GM21723 (cell line): ENCODE results near the gene PPP2R1A.

Experiments used
- ATAC-seq: cut with Tn5 transposase; IDR thresholded peaks from one replicate; pipeline ENCODE4 v1.9.1; 2021; ENCODE audit warnings: mild to moderate bottlenecking, moderate library complexity; ENCODE audit not compliant: unreplicated experiment

PPP2R1A gene

DNA sequence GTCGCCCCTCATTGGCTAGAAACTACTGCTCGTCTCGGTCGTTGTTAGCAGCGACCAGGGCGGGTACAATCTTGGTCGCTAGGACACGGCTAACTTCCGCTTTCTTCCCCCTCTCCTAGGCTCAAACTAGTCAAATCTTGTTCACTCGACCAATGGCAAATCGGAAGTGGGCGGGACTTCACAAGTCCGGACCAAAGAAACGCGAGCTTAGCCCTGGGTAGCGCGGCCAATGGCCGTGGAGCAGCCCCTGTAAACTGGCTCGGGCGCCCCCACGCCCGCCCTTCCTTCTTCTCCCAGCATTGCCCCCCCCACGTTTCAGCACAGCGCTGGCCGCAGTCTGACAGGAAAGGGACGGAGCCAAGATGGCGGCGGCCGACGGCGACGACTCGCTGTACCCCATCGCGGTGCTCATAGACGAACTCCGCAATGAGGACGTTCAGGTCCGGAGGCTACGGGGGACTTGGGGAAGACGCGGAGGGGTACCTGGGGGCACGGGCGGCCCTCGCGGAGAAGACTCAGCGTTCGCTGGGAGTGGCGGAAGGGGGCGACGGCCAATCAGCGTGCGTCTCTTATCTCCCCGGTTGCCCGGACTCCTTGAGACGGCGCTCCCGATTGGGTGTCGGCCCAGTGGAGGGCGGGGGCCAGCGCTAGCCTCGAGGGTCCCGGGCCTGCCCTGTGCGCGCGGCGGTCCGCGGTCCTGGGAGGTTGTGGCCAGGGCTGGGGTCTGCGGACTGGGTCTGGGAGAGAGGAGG lies at the start of gene PPP2R1A:
Gene PPP2R1A, plus strand, starts transcription at position 318 of the 752 bp plus-strand sequence. Its CDS starts 45 bp downstream, at position 363.
- ATAC-seq = peak; percentile 85

DNA sequence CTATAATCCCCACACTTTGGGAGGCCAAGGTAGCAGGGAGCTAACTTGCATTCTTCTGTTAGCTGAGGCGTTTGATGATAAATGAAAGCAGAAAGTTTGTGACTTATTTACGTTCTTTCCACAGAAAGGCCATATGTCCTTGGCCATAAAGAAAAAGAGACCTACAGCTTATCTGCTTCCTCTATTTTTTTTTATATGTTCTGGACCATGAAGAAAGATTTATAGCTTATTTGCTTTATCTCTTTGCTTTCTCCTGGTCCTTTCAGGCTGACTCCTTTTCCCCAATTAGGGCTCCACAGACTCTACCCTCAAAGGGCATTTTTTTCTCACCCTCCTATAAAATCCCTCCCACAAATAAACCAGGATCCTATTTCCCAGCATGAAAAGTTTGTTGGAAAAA lies 48.6 kb upstream of the PPP2R1A start:
- no peak for ATAC-seq

DNA sequence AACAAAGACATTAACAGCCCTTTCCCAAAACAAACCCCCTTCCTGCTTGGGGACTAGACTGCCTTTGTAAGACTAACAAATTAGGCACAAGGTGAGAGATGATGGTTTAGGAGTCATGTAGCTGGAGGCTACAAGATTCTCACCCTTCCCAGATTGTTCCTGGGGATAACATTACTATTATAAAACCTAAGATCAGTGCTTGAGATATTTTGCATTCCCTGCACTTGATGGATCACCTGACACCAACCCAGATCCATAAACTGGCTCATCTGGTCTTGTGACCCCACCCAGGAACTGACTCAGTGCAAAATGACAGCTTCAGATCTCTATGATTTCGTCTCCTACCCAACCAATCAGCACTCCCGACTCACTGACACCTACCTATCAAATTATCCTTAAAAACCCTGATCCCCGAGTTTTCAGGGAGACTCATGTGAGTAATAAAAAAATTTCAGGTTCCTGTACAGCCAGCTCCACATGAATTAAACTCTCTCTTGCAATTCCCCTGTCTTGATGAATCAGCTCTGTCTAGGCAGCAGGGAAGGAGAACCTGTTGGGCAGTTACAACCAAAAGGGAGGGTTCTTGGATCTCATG lies 47.8 kb upstream of the PPP2R1A start:
- no peak for ATAC-seq

DNA sequence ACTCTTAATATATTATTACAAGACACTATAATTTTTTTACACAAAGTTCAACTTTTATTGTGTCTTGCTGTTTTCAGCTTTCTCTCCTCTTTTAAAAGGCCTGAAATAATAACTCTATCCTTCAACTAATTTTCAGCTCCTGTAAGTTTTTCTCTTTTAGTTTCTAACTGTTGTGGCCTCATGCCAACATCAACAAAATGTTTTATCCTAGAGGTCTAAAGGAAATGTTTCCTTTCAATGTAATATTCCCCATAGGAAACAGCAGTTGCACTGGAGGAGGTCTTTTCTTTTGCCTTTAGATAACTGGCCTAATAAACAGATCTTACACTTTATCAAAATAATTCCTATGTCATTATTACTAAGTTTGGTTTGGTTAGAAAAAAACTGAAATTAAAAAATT lies 41.6 kb upstream of the PPP2R1A start:
- no peak for ATAC-seq

DNA sequence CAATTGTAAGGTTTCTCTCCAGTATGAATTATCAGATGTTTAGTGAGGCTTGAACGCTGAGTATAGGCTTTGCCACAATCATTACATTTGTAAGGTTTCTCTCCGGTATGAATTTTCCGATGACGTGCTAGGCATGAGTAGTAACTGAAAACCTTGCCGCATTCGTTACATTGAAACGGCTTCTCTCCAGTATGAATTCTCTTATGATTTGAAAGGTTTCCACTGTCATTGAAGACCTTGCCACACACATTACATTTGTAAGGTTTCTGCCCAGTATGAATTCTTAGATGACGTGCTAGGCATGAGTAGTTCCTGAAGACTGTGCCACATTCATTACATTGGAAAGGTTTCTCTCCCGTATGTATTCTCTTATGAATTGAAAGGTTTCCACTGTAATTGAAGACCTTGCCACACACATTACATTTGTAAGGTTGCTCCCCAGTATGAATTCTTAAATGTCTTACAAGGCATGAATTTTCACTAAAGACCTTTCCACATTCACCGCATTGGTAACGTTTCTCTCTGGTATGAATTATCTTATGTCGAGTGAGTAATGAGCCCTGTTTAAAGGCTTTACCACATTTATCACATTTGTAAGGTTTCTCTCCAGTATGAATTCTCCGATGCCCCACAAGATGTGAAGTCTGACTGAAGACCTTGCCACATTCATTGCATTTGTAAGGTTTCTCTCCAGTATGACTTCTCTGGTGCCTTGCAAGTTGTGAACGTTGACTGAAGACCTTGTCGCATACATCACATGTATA lies 34.1 kb upstream of the PPP2R1A start:
- ATAC-seq = no peak

DNA sequence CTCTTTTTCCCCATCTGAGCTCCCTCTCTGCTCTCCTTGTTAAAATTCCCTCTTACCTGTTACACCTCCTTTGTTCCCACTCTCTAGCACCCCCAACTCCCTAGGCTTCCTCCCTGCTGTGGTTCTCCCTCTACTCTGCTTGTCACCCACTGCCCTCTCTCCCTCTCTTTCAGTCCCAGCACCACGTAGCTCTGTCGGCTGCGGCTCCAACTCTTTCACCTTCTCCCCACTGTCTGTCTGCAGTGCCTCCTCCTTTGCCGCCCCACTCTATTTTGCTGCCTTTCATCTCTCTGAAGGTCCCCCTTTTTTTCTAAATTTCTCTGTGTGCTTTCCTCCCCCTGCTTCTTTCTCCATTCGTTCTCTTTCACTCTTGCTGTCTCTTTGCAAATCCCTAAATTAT lies 19.5 kb upstream of the PPP2R1A start:
- no peak for ATAC-seq

DNA sequence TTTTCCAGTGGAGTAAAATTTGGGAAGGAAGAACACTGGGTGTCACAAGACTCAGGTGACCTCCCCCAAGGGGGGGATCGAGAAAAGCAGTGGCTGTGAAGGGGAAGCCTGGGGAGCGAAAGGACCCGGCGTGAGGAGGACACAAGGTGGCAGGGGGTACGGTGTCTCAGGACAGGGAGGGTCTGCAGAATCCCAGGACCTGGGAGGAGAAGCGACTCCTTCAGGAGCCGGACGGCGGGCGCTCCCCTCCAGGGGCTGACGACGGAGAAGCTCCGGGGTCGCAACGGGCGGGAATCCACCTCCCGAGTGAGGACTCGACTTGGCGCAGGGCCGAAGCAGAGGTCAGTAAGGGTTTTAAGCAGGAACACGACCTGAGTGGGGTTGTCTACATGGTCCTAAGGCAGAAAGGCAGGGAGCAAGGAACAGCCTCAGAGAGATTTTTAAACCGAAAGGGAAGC lies 19.0 kb upstream of the PPP2R1A start:
- peak; percentile 26 for ATAC-seq

DNA sequence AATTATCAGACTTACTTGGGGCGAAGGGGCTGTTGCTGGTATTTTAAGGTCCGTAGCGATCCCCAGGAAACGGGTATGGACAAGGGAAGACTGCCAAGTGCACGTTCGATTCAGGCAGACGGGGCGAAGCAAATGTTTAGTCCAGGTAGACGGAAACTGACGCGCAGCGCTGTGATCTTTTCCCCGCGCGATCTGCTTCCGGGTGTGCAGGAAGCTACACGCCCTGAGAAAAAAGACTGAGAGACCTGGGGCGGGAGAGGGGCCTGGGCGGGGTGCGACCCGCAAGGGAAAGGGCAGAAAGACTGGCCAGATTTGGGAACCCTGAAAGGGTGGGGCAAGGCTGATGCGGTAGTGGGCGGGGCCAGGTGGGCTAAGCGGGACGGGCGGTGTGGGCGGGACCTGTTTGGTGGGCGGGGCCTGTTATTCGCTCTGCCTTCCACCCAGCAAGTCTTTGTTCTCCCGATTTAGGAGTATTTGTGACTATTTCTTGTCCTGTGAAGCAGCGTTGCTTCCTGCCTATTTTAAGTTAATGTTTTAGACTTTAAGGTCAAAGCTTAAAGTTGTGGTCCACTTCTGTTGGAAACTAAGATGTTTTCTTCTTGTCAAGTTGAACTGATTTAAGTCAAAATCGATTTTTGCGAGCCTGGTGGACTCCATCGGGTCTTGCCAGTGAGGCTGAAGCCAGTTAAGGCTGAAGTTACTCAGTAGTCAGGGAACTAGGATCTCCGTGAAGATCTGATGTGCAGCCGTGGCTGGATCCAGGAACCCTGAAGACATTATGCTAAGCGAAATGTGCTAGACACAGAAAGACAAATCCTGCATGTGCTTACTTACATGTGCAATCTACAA lies 18.3 kb upstream of the PPP2R1A start, which contains the start of gene ZNF836:
Gene ZNF836, minus strand, starts transcription at position 301 of the 849 bp plus-strand sequence. CDS start 3,549 bp downstream, outside the sequence.
- peak; percentile 77 for ATAC-seq

DNA sequence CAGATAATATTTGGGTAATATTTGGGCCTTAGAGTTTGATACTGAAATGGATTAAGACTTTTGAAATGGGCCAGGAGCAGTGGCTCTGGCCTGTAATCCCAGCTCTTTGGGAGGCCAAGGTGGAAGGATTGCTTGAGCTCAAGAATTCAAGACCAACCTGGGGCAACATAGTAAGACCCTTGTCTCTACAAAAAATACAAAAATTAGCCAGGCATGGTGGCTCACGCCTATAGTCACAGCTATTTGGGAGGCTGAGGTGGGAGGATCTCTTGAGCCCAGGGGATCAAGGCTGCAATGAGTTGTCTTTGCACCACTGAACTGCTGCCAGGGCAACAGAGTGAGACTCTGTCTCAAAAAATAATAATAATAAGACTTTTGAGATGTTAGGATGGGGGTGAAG lies 17.5 kb upstream of the PPP2R1A start:
- ATAC-seq = no peak

DNA sequence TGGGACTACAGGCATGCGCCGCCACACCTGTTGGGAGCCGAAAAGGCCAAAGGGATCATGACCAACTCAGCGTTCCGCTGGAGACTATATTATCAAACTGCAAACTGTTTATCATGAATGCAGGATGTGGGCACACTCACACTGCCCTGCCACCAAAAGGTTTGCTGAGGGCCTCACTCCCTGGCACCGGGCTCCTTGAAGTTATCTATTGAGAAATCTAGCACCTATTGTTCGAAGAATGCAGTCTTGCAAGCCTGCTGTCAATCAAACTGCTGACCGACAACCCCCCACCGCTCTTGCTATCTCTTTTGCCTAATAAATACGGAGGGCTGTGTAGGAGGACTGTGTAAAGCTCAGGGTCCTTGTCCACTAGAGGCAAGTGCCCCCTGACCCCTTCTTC lies 13.3 kb upstream of the PPP2R1A start:
- no peak for ATAC-seq

DNA sequence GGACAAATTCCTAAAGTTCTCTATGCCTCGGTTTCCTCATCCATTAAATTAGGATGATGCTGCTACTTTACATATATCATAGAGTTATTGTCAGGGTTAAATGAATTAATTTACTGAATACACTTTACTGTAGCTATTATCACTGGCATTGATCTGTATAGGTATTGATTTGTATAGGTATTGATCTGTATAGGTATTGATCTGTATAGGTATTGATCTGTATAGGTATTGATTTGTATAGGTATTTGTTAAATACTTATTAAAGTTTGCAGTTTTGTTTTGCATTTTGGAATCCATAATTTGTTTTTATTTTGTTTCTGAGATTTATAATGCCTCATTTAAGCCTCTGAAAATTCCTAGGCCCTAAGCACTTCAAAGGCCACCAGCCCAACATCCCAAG lies 2.4 kb upstream of the PPP2R1A start:
- ATAC-seq = no peak

DNA sequence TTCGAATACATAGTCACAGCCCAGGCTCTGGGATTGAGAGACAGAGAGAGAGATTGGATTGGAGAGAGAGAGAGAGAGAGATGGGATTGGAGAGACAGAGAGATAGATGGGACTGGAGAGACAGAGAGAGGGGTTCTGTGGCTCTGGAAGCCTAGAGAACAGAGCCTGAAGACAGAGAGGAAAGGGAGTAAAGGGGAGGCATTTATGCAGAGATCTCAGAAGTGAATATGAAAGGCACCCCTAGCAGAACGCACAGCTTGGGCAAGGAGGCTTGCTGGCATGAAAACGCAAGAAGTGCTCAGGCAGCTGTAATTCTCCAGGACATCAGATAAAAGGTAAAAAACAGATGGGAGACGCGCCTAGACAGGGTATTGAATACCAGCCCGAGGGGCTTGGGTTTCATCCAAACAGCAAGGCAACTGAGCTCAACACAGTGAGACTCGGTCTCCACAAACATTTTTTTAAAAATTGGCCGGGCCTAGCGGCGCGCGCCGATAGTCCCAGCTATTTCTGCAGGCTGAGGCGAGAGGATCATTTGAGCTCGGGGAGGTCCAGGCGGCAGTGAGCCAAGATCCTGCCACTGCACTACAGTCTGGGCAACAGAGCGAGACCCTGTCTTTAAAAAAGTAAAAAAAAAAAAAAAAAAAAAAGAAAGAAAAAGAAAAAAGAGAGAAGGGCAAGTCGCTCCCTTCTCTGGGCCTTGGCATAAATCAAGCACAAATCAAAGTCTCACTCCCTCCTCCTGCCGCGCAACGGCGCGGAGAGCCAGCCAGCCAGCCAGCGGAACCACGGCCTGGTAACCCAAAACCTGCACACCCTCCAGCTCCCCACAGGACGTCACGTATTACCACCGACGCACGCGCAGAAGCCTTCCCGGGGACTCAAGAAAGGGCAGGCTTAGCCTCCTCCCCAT lies 774 bp upstream of the PPP2R1A start:
- peak; percentile 11 for ATAC-seq

DNA sequence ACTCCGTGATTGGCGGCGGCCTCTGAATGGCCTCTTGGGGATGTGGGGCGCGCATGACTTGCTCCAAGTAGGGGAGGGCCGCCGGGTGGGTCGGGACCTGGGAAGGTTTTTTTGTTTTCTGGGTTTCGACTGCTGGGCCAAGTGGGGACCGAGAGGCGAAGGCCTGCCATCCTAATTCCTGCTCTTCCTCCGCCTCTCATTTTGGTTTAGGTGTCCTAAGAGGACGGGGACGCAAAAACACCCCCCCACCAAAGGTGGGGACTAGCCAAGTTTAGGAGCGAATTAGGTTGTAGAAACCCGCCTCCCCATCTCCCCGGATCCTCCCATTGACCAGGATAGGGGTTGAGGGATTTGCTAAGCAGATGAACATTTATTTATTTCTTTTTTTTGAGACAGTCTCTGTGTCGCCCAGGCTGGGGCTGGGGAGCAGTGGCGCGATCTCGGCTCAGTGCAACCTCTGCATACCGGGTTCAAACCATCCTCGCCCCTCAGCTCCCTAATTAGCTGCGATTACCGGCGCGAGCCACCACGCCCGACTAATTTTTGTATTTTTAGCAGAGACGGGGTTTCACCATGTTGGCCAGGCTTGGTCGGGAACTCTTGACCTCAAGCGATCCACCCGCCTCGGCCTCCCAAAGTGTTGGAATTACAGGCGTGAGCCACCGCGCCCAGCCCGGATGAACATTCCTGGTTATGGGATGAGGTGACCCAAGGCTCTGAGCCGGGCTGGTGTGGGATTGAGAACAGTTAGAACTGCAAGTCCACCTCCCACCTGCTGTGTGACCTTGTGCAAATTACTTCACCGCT lies 838 bp downstream of the PPP2R1A start:
- no peak for ATAC-seq

DNA sequence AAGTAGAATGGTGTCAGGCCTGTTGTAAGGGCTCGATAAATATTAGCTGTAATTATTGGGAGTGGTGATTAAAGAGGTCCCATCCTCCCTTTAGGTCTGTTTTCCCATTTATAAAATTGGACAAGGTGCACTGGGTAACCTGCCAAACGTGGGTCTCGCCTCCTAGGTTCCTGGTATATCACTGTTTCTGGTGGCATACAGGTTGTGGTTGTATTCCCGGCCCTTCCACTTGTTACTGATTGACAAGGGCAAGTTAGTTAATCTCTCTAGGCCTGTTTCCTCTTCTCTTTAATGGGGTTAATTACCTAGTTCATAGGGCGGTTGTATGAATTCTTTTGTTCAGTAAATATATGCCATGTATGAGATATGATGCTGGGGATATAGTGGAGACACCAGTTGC lies 1.5 kb downstream of the PPP2R1A start:
- no peak for ATAC-seq

DNA sequence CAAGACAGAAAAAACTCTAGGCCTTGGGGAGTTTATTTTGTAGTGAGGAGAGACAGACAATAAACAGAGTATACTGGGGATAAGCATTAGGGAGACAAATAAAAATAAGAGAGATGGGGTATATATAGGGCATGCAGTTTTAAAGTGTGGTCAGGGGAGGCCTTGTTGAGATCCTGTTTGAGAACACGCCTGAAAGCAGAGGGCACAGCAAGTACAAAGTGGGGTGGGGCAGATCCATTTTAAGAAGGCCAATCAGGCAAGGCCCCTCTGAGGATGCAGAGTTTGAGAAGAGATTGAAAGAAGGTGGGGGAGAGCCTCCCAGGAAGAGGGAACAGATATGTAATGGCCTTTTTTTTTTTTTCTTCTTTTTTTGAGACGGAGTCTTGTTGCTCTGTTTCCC lies 2.1 kb downstream of the PPP2R1A start:
- no peak for ATAC-seq

DNA sequence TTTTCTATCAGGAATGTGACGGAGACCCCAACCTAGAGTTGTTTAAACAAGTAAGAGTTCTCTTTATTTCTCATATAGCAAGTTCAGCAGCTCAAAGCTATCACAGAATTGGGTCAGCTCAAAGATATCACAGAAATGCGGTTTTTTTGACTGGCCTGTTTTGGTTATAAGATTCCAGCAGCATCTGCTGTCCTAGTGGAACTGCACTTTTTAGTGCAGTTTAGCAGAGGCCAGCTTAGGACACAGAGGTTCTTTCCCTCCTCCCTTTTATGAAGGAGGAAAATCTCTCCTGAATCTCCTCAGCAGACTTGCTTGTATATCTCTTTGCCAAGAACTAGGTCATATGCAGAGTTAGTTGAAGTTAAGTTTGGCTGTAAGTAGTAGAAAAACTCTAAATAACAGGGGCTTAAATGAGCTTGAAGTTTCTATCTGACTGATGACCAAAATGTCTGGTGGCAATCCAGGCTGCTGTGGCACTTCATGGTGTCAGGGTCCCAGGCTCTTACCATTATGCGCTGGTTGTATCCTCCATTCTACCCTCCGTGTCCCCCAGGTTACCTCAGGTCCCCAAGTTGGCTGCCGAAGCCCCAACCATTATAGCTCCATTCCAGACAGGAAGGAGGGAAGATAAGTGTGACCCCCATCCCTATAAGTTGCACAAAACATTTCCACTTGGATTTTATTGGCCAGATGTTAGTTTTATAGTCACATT lies 6.6 kb downstream of the PPP2R1A start:
- ATAC-seq = no peak

DNA sequence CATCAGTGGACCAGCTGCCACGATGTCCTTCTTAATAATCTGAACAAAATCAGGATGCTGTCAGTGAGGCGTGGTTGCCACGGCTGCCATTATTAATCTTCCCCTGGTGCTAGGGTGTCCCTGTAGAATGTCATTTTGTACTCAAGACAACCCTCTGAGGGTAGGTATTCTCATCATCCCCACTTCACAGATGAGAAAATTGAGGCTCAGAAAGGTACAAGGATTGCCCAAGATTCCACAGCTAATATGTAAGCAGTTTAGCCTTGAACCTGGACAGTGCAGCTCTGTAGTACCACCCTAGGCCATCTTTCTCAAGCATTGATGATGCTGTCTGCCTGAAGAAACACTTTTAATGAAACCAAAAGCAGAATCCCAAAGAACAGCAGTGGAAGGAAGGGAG lies 8.1 kb downstream of the PPP2R1A start:
- ATAC-seq = no peak

DNA sequence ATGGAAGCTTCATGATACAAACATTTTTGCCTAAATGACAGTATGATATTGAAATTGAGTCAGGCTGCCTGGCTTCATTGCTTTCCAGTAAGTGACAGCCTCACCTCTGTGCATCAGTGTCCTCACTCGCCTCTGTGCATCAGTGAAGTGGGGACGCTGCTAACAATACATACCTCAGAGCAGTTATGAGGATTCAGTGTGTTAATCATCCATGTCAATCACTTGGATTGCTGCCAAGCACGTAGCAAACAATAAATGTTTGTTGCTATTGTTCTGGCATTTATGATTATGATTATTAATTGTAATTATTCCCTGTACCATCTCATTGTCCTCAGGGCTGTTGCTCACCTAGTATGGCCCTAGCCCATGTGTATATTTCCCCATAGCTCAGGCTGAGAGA lies 8.8 kb downstream of the PPP2R1A start:
- no peak for ATAC-seq
